Body of pancreas (tissue), 4 donors: Measurements from ENCODE around the gene SPPL2C.

ENCODE experiments used
- CTCF ChIP-seq, 7 experiments: fragments of 450-650 bp in 4 of 7; fragments of 200-600 bp in 3 of 7; sonication (generic) in 3 of 7; IDR thresholded peaks; one replicate each; pipeline ENCODE4 v1.5.1; 2016 to 2019; ENCODE audit warnings: antibody characterized with exemption in 7 of 7
- POLR2A ChIP-seq, 3 donors: fragments of 450-650 bp; IDR thresholded peaks; one replicate each; pipeline ENCODE4 v1.6.1; 2016; ENCODE audit warnings: antibody characterized with exemption in 3 of 3, mild to moderate bottlenecking in 2 of 3

- no peak for TF ChIP-seq CTCF (IDR thresholded peaks at IDR 0.05)
- TF ChIP-seq POLR2A (IDR thresholded peaks at IDR 0.05): no peak
Measured at GRCh38 chr17:45874151-45874550, 29.5 kb downstream of the SPPL2C start.
